Thymus (tissue), 11 donors: ENCODE results near the gene SGK1. TPM values are rescaled to one million over a fixed set of nuclear protein-coding genes. Genes with fewer than 3 reads are reported as not detected.
"Not testable (repeated sequence)": the region's sequence is repeated elsewhere in the genome, so short reads cannot be mapped to it uniquely, and the experiment has no call there.

Experiments used
- DNase-seq, 9 donors: peaks; one replicate each; pipeline ENCODE4 v3.0.0-alpha.2; 2013; ENCODE audit warnings: low spot score in 9 of 9, low read depth in 6 of 9, missing footprints in 1 of 9
- H3K27ac ChIP-seq, 2 donors: one replicate each; pipeline ENCODE4 v1.5.1; 2013; ENCODE audit warnings: control low read depth in 1 of 2, low read depth in 1 of 2, low read length in 1 of 2, mild to moderate bottlenecking in 1 of 2, moderate library complexity in 1 of 2
- H3K27me3 ChIP-seq, 2 donors: one replicate each; pipeline ENCODE4 v1.5.1; 2013; ENCODE audit warnings: low read length in 1 of 2; ENCODE audit not compliant: control insufficient read depth in 2 of 2, insufficient read depth in 1 of 2
- H3K36me3 ChIP-seq, 2 donors: one replicate each; pipeline ENCODE4 v1.5.1; 2013; ENCODE audit warnings: low read length in 1 of 2, mild to moderate bottlenecking in 1 of 2, moderate library complexity in 1 of 2; ENCODE audit not compliant: control insufficient read depth in 2 of 2, insufficient read depth in 2 of 2
- H3K4me1 ChIP-seq, 2 donors: one replicate each; pipeline ENCODE4 v1.5.1; 2013; ENCODE audit warnings: low read length in 2 of 2; ENCODE audit not compliant: control insufficient read depth in 2 of 2, insufficient read depth in 2 of 2
- H3K4me3 ChIP-seq, 2 donors: one replicate each; pipeline ENCODE4 v1.5.1; 2013; ENCODE audit warnings: low read length in 2 of 2, control low read depth in 1 of 2, mild to moderate bottlenecking in 1 of 2
- H3K9me3 ChIP-seq, 2 donors: one replicate each; pipeline ENCODE4 v1.5.1; 2013; ENCODE audit warnings: low read length in 1 of 2, mild to moderate bottlenecking in 1 of 2; ENCODE audit not compliant: control insufficient read depth in 2 of 2, insufficient read depth in 1 of 2
- WGBS: extraction: QIAGEN DNeasy Blood & Tissue Kit; methylation state at CpG from one replicate; pipeline ENCODE4 v1.1.7; 2013; 5-methylcytosine and 5-hydroxymethylcytosine counted together
- polyA plus RNA-seq: library from polyadenylated mRNA; stranded (reverse); fragments of 200-250 nt; gene quantifications from one replicate; pipeline ENCODE4 v1.2.3, GENCODE V29; 2013
- total RNA-seq: library from RNA; stranded (reverse); fragments of 120-200 nt; gene quantifications from one replicate; pipeline ENCODE4 v1.2.4, GENCODE V29; 2013
- donor health status: healthy.

Gene SGK1
- total and polyA plus RNA-seq, 2 donors, result 44.8 to 183 TPM

GRCh38 chr6:134312038-134312660 is 5.8 kb downstream of the SGK1 start:
- Histone ChIP-seq H3K4me1 (peaks cover 3 to 5% of the 10 kb centered on the region in 2 donors), H3K27me3 (peaks cover 4 to 8% of the 10 kb centered on the region in 2 donors), H3K9me3 (peaks cover 0 to 3% of the 10 kb centered on the region in 2 donors), H3K4me3 (no peak overlapping the region), H3K36me3 (no peaks in the 10 kb centered on the region), H3K27ac (no peak overlapping the region)
- 97% methylated on average over 7 of the region's 7 CpGs for WGBS
- DNase-seq, result no peak

GRCh38 chr6:134310817-134311216 is 7.1 kb downstream of the SGK1 start:
- H3K4me3 ChIP-seq, result no peak overlapping the region
- 95% methylated on average over 2 of the region's 2 CpGs for WGBS
- no peaks in the 10 kb centered on the region for H3K27me3 ChIP-seq
- H3K4me1 ChIP-seq, result no peaks in the 10 kb centered on the region
- H3K27ac ChIP-seq, result no peak overlapping the region
- DNase-seq, result no peak
- H3K36me3 ChIP-seq, result no peaks in the 10 kb centered on the region
- H3K9me3 ChIP-seq, result peaks cover 0 to 3% of the 10 kb centered on the region in 2 donors

GRCh38 chr6:134309983-134310605 is 7.8 kb downstream of the SGK1 start:
- Histone ChIP-seq H3K4me3 (no peak overlapping the region), H3K36me3 (no peaks in the 10 kb centered on the region), H3K4me1 (no peaks in the 10 kb centered on the region), H3K9me3 (peaks cover 0 to 3% of the 10 kb centered on the region in 2 donors), H3K27me3 (no peaks in the 10 kb centered on the region), H3K27ac (no peak overlapping the region)
- no peak for DNase-seq
- WGBS, result 97% methylated on average over 5 of the region's 5 CpGs

DNA sequence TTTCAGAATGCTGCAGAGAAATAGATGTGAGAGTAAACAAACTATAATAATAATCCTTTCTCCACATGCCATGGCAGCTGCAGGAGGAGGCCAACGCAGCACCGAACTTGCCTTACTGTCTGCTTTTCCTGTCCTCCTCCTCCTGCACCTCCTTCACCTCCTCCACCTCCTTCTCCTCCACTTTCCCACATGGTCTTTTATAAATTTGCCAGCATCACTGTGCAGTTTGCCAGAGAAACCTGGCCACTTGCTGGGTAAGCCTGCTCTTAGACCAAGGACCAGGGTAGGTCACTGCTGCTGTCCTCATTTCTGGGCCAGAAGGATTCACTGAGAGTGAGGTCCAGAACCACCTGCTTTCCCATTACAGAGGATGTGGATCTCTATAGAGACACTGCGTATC is 8.7 kb downstream of the SGK1 start:
- no peaks in the 10 kb centered on the region for H3K27me3 ChIP-seq
- DNase-seq, result no peak
- H3K4me1 ChIP-seq, result no peaks in the 10 kb centered on the region
- no peak overlapping the region for H3K4me3 ChIP-seq
- H3K27ac ChIP-seq, result no peak overlapping the region
- H3K9me3 ChIP-seq, result peaks cover 0 to 3% of the 10 kb centered on the region in 2 donors
- 94% methylated on average over 3 of the region's 3 CpGs for WGBS
- H3K36me3 ChIP-seq, result no peaks in the 10 kb centered on the region

GRCh38 chr6:134308800-134309199 is 9.1 kb downstream of the SGK1 start:
- WGBS, result 96% methylated on average over 9 of the region's 9 CpGs
- H3K27ac ChIP-seq, result no peak overlapping the region
- H3K36me3 ChIP-seq, result no peaks in the 10 kb centered on the region
- H3K27me3 ChIP-seq, result no peaks in the 10 kb centered on the region
- DNase-seq, result no peak
- H3K9me3 ChIP-seq, result peaks cover 0 to 3% of the 10 kb centered on the region in 2 donors
- H3K4me1 ChIP-seq, result no peaks in the 10 kb centered on the region
- H3K4me3 ChIP-seq, result no peak overlapping the region

GRCh38 chr6:134307870-134308269 is 10.0 kb downstream of the SGK1 start:
- WGBS, result 84% methylated on average over 5 of the region's 5 CpGs
- Histone ChIP-seq H3K4me1 (no peaks in the 10 kb centered on the region), H3K36me3 (no peaks in the 10 kb centered on the region), H3K27me3 (no peaks in the 10 kb centered on the region), H3K9me3 (peaks cover 0 to 3% of the 10 kb centered on the region in 2 donors), H3K27ac (no peak overlapping the region), H3K4me3 (no peak overlapping the region)
- DNase-seq, result no peak

DNA sequence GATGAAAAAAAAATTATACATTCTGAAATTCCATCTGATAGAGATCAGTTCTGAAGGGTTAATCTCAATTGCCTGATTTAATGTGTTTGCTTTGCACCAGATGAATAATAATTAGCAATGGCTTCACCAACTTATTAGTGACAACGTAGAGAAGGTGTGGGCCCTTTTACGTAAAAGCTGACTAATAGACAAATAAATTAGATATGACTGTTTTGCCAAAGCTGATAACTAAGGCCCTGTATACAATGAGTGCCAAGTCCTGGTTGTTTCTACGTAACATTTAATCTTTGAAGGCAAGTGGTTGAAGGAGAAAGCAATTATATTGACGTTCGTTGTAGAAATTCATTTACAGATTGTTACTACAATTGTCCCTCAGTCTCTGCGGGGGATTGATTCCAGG is 10.8 kb downstream of the SGK1 start:
- Histone ChIP-seq H3K4me1 (no peaks in the 10 kb centered on the region), H3K27me3 (no peaks in the 10 kb centered on the region), H3K9me3 (peaks cover 0 to 3% of the 10 kb centered on the region in 2 donors), H3K27ac (no peak overlapping the region), H3K4me3 (no peak overlapping the region), H3K36me3 (no peaks in the 10 kb centered on the region)
- DNase-seq, result no peak
- 89% methylated on average over 6 of the region's 6 CpGs for WGBS

DNA sequence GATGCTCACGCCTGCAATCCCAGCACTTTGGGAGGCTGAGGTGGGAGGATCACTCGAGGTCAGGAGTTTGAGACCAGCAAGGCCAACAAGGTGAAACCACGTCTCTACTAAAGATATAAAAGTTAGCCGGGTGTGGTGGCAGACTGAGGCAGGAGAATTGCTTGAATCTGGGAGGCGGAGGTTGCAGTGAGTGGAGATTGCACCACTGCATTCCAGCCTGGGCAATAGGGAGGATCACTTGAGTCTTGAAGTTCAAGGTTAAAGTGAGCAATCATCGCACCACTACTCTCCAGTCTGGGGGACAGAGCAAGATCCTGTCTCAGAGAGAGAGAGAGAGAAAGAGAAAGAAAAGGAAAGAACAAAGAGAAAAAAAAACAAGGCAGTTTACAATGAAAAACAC is 13.5 kb downstream of the SGK1 start:
- H3K4me3 ChIP-seq, H3K36me3 ChIP-seq, H3K9me3 ChIP-seq, DNase-seq, H3K27ac ChIP-seq, H3K4me1 ChIP-seq, H3K27me3 ChIP-seq: not testable (repeated sequence)
- WGBS, result 96% methylated on average over 6 of the region's 6 CpGs

DNA sequence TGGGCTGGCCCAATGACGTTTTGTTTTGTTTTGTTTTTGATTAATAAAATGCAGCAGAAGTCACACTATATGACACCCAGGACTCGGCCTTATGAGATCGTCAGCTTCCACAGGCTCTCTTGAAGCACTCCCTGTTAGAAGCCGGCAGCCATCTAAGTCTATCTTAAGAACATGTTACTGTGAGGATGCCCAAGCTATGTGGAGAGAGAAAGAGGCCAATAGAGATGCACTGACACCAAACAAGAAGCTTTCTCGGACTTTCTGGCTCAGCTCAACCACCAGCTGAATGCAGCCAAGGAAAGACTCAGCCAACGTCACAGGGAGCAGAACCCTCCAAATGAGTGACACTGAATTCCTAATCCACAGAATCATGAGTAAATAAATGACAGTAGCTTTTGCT is 14.0 kb downstream of the SGK1 start:
- DNase-seq, result no peak
- 97% methylated on average over 6 of the region's 6 CpGs for WGBS
- Histone ChIP-seq H3K9me3 (no peaks in the 10 kb centered on the region), H3K36me3 (no peaks in the 10 kb centered on the region), H3K4me3 (no peak overlapping the region), H3K27me3 (no peaks in the 10 kb centered on the region), H3K27ac (no peak overlapping the region), H3K4me1 (peaks cover 0 to 2% of the 10 kb centered on the region in 2 donors)
